ENCODE measurements around the gene FARS2.

FARS2 gene

DNA sequence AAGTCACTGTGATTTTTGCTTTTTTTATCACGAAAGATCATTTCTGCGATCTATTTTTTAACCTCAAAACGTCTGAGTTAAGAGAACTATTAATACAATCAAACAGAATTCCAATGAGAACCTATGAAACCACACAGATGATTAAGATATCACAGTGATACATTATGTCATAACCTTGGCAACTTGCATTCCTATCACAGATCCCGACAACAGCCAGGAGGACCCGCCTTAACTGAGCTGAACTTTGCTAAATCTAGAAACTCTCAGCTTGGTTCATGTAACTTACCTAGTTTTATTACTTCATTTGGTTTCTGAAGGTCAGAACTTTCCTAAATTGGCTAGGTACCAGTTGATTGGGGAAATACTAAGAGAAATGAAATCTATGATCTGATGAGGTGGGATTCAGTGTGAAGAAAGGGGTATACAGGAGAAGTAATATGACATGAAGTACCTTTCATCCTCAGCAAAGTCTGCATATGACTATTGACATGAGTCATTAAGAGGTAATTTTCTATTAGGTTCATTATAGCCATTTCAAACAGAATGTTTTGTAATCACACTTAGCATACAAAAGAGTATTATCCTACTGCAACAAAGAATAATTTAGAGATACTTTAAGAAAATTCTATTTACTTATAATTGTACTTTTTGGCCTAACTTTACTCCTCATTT lies 11.7 kb upstream of the FARS2 start:
- no peak for DNase-seq (ENCODE audit: low spot score)

DNA sequence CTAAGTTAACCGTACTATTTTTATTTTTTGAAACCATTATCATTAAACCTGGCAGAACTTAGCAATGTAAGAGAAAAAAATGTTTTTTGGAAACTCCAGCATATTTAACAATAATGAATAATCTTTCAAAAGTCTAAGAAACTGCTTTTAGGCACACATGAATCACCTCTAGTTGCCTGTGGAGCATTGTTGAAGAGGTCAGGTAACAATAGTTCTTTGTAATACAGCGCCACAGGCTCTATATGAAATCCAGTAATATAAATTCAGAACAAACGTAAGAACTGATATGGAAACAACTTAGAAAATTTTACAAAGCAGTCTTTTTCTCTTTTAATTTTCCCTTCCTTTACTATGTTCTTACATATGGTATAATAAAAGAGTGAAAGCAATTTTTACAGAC lies 10.9 kb upstream of the FARS2 start:
- DNase-seq (ENCODE audit: low spot score): no peak

DNA sequence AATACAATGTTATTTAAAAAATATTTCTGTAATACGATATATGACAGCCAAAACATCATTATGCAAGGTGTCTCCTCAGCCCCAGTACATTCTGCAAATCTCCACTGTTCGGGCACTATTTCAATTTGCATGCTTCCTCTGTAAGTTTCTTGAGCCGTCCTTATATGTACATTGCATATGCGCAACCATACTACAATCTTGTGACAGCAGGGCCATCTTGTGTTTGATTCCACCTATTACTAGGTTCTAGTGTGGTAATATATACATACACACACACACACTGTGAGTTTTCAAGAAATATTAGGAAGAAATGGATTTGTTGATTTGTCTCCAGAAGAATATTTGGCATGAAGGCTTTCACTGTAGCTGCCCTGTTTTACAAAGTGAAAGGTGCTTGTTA lies 10.4 kb upstream of the FARS2 start:
- DNase-seq (ENCODE audit: low spot score): no peak

DNA sequence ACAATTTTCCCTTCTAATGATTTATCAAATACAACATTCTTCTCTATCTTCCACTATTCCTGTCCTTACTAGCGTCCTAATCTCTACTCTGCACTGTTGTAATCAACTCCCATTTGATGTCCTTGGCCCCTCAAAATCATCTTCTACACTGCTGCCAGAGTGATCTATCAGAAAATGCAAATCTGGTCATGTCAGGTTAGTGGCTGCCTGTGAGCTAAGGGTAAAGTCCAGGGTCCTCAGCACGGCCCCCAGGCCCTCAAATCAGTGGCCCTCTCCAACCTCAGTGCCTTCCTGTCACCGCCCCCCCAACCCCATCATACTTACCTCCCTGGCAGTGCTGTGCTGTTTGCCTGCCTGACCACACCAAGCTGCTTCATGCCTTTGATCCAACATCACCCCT lies 4.4 kb upstream of the FARS2 start:
- no peak for DNase-seq (ENCODE audit: low spot score)

- no peak for DNase-seq (ENCODE audit: low spot score)
These were observed 3.9 kb upstream of the FARS2 start for GRCh38 chr6:5257400-5257799.

DNA sequence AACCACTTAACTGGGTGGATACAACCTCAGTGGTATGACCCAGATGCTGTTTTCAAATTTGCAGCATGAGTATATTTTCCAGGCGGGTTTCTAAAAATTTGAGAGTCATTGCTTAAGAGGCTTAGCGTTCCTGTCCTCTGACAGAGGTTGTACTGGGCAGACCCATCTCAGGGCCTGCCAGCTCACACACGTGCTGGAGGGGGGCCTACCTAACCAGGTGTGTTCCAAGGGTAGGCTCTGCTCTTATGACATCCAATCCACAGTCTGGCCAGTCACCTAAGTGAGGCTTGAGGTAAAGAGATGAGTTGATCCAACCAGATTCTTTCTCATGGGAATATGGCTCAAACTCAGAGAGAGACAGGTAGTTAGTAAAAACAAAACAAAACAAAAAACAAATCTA lies 1.9 kb upstream of the FARS2 start:
- DNase-seq (ENCODE audit: low spot score): no peak

DNA sequence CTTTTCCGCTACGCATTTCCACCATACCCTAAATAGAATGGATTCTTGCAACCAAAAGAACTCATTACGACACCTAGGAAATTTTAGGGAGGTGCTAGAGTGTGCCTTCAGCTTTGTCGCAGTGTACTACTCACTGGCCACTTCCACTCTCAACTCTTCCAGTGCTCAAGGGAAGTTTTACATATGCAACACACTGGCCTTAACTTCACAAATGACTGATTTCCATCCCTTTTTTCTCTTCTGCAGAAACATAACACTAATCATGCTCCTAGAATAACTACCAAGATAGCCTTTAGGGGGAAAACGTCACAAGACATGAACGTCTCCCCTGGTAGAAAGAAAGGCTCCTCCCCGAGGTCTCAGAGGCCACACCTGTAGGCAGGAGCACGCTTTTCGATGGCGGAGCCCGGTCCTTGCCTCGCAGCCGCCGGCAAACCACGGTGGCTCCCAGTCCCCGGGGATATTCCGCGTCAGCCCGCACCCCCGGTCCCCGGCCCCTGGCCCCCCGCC lies 1.1 kb upstream of the FARS2 start:
- peak; percentile 71 for DNase-seq (ENCODE audit: low spot score)

DNA sequence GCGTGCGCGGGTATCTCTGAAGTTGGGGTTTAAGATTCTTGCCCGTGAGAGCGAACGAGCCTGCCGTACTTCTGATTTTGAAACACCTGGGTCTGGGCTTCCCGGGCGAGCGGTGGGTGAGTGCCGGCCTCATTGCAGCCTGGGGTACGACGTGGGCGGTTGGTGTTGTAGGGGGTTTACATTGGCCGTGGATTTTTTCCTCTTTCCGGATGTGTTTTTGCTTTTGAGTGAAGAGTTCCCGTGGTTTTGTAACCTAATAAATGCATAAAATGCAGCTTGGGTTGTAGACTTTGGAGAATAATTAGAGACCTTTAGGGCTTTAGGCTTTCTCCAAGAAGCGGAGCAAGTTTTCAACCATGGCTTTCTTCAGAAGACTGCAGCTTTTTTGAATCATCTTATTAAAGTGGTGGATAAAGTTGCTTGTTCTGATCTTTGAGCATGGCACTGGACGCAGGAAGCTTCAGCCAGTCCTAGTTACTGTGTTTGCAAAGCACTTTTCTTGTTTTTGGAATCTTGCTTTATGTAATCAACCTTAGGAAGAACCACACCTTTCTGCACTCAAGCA lies 314 bp downstream of the FARS2 start:
- DNase-seq (ENCODE audit: low spot score): no peak

GRCh38 chr6:5266423-5266822 lies 5.1 kb downstream of the FARS2 start:
- DNase-seq (ENCODE audit: low spot score): no peak

DNA sequence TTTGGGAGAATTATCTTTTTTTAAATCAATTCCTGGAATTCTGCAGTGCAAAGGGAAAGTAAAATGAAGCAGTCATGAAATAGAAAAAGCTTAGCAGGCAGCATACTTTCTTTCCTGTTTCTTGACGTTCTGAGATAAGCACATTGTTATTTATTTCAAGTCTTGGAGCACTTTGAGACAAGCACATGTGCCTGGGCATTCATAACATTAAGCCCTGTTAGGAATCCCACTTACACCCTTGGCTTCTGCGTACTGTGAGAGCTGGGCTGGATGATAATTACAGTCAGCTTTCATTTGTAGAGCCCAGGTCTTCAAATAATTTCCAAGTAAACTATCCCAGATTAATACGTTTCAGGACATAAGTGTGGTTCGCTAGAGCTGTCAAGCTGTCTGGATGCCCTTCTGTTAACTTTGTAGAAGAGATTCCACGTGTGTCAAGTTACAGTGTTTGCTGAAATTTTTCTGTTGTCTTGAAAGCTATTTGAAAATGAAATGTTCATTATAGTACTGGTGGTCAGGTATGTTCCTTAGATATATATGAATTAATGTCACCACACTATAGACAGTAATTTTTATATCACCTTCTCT lies 8.9 kb downstream of the FARS2 start:
- DNase-seq (ENCODE audit: low spot score): no peak

- DNase-seq (ENCODE audit: low spot score): no peak
These were observed 10.6 kb downstream of the FARS2 start for GRCh38 chr6:5271926-5272325.

DNA sequence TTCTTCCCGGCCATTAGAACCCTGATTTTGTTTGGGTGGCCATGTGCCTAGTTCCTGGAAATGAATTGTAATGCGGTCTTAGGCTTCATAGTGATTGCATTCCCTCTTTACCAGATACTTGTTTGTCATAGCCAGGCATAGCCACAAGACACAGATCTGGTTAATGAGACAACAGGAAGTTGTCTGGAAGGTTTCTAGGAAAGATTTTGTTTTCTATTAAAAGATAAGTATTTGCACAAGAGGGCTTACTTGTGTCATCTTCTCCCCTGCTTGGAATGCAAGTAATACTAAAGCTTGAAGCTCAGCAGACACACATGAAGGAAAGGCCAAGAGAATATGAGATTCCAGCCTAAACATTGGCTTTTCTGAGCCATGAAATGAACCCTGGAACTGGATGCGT lies 12.9 kb downstream of the FARS2 start:
- no peak for DNase-seq (ENCODE audit: low spot score)

GRCh38 chr6:5275497-5275896 lies 14.2 kb downstream of the FARS2 start:
- no peak for DNase-seq (ENCODE audit: low spot score)

GRCh38 chr6:5276581-5276980 lies 15.3 kb downstream of the FARS2 start:
- DNase-seq (ENCODE audit: low spot score): no peak

DNA sequence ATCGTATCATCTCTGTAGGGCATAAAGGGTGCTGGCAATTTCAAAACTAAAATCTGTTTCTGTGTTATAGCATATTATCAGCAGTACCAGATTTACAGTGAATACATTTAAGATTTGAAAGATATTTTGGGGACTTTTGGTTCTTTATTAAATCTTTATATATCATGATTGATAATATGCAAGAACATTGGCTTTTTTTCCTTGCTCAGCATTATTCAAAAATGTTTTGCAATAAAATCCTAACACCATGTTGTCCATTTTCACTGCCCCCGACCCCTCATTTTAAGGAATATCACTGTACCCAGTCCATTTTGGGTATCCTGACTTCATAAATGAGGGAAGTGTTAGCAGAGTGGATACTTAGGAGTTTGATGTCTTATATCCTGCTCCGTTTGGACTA lies 16.3 kb downstream of the FARS2 start:
- DNase-seq (ENCODE audit: low spot score): no peak

DNA sequence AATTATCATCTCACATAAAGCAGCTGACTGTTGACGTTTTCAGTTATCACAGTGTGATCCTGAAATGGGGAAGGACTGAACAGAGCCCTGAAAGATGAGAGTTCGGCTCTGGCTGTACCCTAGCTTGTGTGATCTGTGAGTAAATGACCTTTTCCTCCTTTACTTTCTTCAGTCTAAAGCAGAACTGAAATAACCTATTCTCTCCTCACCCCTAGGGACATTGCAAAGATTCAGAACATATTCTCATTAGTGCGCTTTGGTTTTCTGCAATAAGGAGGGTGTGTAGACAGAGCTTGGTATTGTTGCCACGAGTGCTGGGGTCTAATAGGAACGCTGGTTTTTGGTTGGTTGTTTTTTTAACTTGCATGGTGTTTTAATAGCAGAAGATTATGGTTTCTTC lies 16.7 kb downstream of the FARS2 start:
- no peak for DNase-seq (ENCODE audit: low spot score)

GRCh38 chr6:5278565-5279120 lies 17.3 kb downstream of the FARS2 start:
- no peak for DNase-seq (ENCODE audit: low spot score)

- no peak for DNase-seq (ENCODE audit: low spot score)
These were observed 18.6 kb downstream of the FARS2 start for GRCh38 chr6:5279891-5280338.

DNA sequence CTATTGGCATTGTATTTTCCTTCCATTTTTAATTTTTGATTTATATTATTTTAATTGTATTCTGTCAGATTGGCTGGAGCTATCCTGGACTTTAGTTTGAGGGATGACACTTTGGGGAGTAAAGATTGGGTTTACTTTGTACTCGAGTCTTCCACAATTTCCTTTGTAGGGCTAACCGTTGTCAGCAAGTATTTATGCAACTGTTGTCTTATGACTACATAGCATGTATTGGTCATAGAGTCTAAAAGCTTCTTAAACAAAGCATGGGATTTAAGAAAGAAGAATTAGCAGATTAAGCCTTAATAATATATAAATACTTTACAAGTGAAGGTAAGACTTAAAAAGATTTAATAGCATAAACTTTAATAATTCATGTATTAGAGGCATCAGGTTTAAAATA lies 19.6 kb downstream of the FARS2 start:
- no peak for DNase-seq (ENCODE audit: low spot score)

DNA sequence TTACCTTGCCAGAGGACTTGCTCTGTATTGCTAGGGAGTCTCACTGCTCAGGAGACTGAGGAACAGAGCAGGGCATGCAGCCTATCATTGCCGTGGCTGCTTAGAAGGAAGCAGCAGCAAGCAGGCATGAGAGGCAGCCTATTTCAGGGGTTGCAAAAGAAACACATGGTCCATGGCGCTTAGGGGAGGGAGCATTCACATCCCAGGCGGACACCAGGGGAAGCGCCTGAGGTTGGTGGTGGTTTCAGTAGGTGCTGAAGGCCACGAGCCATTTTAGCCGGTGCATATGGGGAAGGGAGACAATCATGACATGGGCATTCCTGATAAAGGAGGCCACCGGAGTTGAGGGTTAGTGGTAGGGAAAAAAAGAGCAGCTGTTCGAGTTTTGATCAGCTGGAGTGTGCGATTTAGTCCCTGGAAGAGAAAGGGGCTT lies 20.9 kb downstream of the FARS2 start:
- no peak for DNase-seq (ENCODE audit: low spot score)

GRCh38 chr6:5285081-5285480 lies 23.8 kb downstream of the FARS2 start:
- no peak for DNase-seq (ENCODE audit: low spot score)

DNA sequence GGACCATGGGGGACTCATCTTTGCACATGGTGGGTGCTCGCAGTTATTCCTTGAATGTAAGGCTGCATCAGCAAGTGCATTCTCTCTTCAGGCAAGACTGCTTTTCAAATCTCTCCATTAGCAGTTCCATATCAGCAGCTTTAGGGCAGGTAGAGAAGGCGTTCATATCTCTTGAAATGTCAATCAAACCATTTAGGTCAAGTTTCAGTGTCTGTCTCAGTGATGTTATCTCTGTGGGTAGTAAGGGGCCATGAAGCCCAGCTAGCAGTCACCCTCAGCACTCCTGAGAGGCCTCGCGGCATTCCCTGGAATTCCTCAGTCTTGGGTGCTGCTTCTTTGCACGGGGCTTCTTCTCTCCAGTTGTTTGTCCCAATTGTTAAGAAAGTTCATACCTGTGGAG lies 24.2 kb downstream of the FARS2 start:
- no peak for DNase-seq (ENCODE audit: low spot score)

DNA sequence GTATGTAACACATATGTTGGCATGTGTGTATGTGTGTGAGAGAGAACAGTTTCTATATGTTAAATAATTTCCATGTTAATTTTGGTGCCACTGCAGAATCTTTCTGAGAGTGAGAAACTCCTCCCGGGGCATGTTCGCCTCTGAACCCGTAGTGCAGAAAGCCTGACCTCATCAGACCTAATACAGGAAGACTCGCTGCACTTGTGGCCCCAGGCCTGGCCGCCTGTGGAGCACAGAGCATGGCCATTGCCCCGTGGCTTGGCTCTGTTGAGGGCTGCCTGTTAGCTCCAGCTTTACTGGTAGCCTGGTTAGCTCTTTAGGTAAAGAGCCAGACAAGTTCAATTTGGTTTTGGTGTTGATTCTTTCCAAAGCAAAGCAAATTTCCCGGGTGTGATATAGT lies 25.5 kb downstream of the FARS2 start:
- DNase-seq (ENCODE audit: low spot score): no peak
